D721Med (cell line): ENCODE measurements around the gene WNK4.

Source experiments
- DNase-seq: peaks from one replicate; pipeline ENCODE4 v3.0.0; 2011; ENCODE audit warnings: low spot score; ENCODE audit not compliant: insufficient read length
- FAIRE-seq: peaks from 2 replicates; lab custom pipeline; 2011; peaks lifted over from hg19 to GRCh38; lab: Jason Lieb, UNC
- CTCF ChIP-seq: IDR thresholded peaks from 2 replicates; pipeline ENCODE4 v1.5.1; 2012; ENCODE audit warnings: mild to moderate bottlenecking, control low read depth; ENCODE audit not compliant: insufficient read depth; ENCODE audit errors: missing control alignments

WNK4 gene

GRCh38 chr17:42832934-42833766, 52.7 kb downstream of the WNK4 start, which contains the start of gene PSME3:
Gene PSME3 (plus strand): TSS chr17:42833397. CDS start chr17:42833632, 235 bp downstream.
- DNase-seq, result peak; percentile 81
- no peak for FAIRE-seq
- no peak for TF ChIP-seq CTCF

GRCh38 chr17:42833767-42834422, 53.5 kb downstream of the WNK4 start:
- FAIRE-seq (no peak), DNase-seq (no peak)
- TF ChIP-seq CTCF, result no peak

GRCh38 chr17:42835732-42836131, 55.3 kb downstream of the WNK4 start:
- no peak for FAIRE-seq
- TF ChIP-seq CTCF, result no peak

GRCh38 chr17:42841975-42842685, 61.7 kb downstream of the WNK4 start:
- DNase-seq (no peak), FAIRE-seq (no peak)

More at GRCh38 chr17:42835732-42836131, 55.3 kb downstream of the WNK4 start:
- DNase-seq, result no peak

GRCh38 chr17:42843358-42843934, 63.0 kb downstream of the WNK4 start:
- FAIRE-seq, result no peak
- peak; percentile 97 for TF ChIP-seq CTCF
- peak; percentile 72 for DNase-seq

More at GRCh38 chr17:42841975-42842685, 61.7 kb downstream of the WNK4 start:
- TF ChIP-seq CTCF, result no peak

GRCh38 chr17:42844271-42844670, 63.9 kb downstream of the WNK4 start, which contains the start of gene AOC2:
Gene AOC2 (plus strand): TSS chr17:42844580. CDS start chr17:42844627, 47 bp downstream.
- FAIRE-seq (no peak), DNase-seq (no peak)
- TF ChIP-seq CTCF, result no peak
